ENCODE measurements around the gene SLC5A4. TPM values are rescaled to one million over a fixed set of nuclear protein-coding genes. Genes with fewer than 3 reads are reported as not detected.
"Not testable (repeated sequence)": the region's sequence is repeated elsewhere in the genome, so short reads cannot be mapped to it uniquely, and the experiment has no call there.

Gene SLC5A4
- total and polyA plus RNA-seq, 4 donors, result 0.03 to 0.75 (median 0.19) TPM

DNA sequence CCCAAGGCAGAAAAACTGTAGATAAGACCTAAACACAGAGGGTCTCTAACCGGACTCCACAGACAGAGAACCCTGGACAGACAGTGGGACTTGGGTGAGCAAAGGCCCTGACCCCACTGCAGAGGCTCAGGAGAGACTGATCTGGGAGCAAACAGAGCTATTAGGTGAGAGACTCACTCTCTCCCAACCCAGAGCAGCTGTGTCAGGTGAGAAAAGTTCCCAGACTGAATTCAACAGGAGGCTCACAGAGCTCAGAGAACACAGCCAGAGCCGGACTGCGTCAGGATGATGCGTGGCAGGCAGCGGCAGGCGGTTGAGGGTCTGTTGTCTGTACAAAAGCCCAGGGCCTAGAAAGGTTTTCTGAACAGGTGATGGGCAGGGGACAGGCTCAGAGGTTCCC is 55.8 kb downstream of the SLC5A4 start:
- 95% methylated on average over 6 of the region's 6 CpGs for WGBS
- Histone ChIP-seq H3K27ac (ENCODE audit: low read depth in 1 of 2, low read length in 2 of 2) (no peak overlapping the region), H3K4me3 (ENCODE audit: low read depth in 1 of 3, low read length in 3 of 3) (no peak overlapping the region), H3K36me3 (ENCODE audit: control insufficient read depth in 4 of 4, insufficient read depth in 3 of 4, low read depth in 1 of 4, low read length in 3 of 4) (no peaks in the 10 kb centered on the region), H3K4me1 (ENCODE audit: control insufficient read depth in 4 of 4, insufficient read depth in 4 of 4, low read length in 3 of 4) (peaks cover 3 to 14% (median 8%) of the 10 kb centered on the region in 4 donors), H3K9me3 (ENCODE audit: control insufficient read depth in 4 of 4, low read length in 3 of 4) (no peaks in the 10 kb centered on the region), H3K9ac (ENCODE audit: low read depth in 1 of 2, low read length in 2 of 2) (no peak overlapping the region), H3K27me3 (ENCODE audit: control insufficient read depth in 4 of 4, insufficient read depth in 4 of 4, low read length in 3 of 4) (peaks cover 0 to 4% (median 0%) of the 10 kb centered on the region in 4 donors)
- TF ChIP-seq FOXA1 (IDR thresholded peaks at IDR 0.05) (no peak), JUND (IDR thresholded peaks at IDR 0.05) (no peak), NR2F2 (IDR thresholded peaks at IDR 0.05) (no peak), HNF4G (IDR thresholded peaks at IDR 0.05) (no peak), SP1 (IDR thresholded peaks at IDR 0.05) (no peak), ATF3 (IDR thresholded peaks at IDR 0.05) (no peak), FOXA2 (IDR thresholded peaks at IDR 0.05) (no peak), MAX (IDR thresholded peaks at IDR 0.05) (no peak), EGR1 (IDR thresholded peaks at IDR 0.05; ENCODE audit: low read depth in 2 of 2) (no peak), HNF4A (conservative IDR thresholded peaks at IDR 0.05) (no peak), RXRA (IDR thresholded peaks at IDR 0.05) (no peak), RAD21 (IDR thresholded peaks at IDR 0.05) (no peak), GABPA (IDR thresholded peaks at IDR 0.05 in 1 of 2, conservative IDR thresholded peaks at IDR 0.05 in 1 of 2) (no peak), TAF1 (conservative IDR thresholded peaks at IDR 0.05) (no peak), YY1 (IDR thresholded peaks at IDR 0.05) (no peak)
- TF ChIP-seq, protein P1, sequence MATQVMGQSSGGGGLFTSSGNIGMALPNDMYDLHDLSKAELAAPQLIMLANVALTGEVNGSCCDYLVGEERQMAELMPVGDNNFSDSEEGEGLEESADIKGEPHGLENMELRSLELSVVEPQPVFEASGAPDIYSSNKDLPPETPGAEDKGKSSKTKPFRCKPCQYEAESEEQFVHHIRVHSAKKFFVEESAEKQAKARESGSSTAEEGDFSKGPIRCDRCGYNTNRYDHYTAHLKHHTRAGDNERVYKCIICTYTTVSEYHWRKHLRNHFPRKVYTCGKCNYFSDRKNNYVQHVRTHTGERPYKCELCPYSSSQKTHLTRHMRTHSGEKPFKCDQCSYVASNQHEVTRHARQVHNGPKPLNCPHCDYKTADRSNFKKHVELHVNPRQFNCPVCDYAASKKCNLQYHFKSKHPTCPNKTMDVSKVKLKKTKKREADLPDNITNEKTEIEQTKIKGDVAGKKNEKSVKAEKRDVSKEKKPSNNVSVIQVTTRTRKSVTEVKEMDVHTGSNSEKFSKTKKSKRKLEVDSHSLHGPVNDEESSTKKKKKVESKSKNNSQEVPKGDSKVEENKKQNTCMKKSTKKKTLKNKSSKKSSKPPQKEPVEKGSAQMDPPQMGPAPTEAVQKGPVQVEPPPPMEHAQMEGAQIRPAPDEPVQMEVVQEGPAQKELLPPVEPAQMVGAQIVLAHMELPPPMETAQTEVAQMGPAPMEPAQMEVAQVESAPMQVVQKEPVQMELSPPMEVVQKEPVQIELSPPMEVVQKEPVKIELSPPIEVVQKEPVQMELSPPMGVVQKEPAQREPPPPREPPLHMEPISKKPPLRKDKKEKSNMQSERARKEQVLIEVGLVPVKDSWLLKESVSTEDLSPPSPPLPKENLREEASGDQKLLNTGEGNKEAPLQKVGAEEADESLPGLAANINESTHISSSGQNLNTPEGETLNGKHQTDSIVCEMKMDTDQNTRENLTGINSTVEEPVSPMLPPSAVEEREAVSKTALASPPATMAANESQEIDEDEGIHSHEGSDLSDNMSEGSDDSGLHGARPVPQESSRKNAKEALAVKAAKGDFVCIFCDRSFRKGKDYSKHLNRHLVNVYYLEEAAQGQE (IDR thresholded peaks at IDR 0.05), result no peak
- TF ChIP-seq, protein P2, sequence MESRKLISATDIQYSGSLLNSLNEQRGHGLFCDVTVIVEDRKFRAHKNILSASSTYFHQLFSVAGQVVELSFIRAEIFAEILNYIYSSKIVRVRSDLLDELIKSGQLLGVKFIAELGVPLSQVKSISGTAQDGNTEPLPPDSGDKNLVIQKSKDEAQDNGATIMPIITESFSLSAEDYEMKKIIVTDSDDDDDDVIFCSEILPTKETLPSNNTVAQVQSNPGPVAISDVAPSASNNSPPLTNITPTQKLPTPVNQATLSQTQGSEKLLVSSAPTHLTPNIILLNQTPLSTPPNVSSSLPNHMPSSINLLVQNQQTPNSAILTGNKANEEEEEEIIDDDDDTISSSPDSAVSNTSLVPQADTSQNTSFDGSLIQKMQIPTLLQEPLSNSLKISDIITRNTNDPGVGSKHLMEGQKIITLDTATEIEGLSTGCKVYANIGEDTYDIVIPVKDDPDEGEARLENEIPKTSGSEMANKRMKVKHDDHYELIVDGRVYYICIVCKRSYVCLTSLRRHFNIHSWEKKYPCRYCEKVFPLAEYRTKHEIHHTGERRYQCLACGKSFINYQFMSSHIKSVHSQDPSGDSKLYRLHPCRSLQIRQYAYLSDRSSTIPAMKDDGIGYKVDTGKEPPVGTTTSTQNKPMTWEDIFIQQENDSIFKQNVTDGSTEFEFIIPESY (IDR thresholded peaks at IDR 0.05), result no peak
- TF ChIP-seq, protein P3, sequence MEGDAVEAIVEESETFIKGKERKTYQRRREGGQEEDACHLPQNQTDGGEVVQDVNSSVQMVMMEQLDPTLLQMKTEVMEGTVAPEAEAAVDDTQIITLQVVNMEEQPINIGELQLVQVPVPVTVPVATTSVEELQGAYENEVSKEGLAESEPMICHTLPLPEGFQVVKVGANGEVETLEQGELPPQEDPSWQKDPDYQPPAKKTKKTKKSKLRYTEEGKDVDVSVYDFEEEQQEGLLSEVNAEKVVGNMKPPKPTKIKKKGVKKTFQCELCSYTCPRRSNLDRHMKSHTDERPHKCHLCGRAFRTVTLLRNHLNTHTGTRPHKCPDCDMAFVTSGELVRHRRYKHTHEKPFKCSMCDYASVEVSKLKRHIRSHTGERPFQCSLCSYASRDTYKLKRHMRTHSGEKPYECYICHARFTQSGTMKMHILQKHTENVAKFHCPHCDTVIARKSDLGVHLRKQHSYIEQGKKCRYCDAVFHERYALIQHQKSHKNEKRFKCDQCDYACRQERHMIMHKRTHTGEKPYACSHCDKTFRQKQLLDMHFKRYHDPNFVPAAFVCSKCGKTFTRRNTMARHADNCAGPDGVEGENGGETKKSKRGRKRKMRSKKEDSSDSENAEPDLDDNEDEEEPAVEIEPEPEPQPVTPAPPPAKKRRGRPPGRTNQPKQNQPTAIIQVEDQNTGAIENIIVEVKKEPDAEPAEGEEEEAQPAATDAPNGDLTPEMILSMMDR (IDR thresholded peaks at IDR 0.05; ENCODE audit: low read depth, low read length, missing input control), result no peak
- no peak for DNase-seq (ENCODE audit: low spot score)

DNA sequence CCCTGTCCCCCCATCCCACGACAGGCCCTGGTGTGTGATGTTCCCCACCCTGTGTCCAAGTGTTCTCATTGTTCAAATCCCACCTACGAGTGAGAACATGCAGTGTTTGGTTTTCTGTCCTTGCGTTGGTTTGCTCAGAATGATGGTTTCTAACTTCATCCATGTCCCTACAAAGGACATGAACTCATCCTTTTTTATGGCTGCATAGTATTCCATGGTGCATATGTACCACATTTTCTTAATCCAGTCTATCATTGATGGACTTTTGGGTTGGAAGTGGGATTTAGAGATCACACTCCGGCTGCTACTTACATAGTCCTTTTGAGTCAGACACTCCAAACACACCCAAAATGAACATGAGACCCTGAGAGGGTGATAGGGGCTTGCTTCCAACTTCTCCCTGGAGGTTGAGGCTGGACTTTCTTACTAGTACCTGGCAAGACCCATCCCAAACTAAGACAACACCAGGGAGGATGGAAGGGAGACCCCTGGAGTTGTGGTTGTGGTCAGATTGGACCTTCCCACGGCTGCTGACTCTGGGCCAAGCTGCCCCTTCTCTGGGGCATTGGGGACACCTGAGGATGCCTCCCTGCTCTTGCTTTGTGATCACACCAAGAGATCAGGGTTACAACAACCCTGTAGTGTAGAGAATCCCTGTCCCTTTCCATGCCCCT is 57.5 kb downstream of the SLC5A4 start:
- not testable (repeated sequence) for DNase-seq (ENCODE audit: low spot score); H3K27ac ChIP-seq (ENCODE audit: low read depth in 1 of 2, low read length in 2 of 2); H3K36me3 ChIP-seq (ENCODE audit: control insufficient read depth in 4 of 4, insufficient read depth in 3 of 4, low read depth in 1 of 4, low read length in 3 of 4); H3K9ac ChIP-seq (ENCODE audit: low read depth in 1 of 2, low read length in 2 of 2); H3K4me1 ChIP-seq (ENCODE audit: control insufficient read depth in 4 of 4, insufficient read depth in 4 of 4, low read length in 3 of 4); H3K27me3 ChIP-seq (ENCODE audit: control insufficient read depth in 4 of 4, insufficient read depth in 4 of 4, low read length in 3 of 4); H3K9me3 ChIP-seq (ENCODE audit: control insufficient read depth in 4 of 4, low read length in 3 of 4); H3K4me3 ChIP-seq (ENCODE audit: low read depth in 1 of 3, low read length in 3 of 3)
- WGBS, result 87% methylated on average over 5 of the region's 5 CpGs

GRCh38 chr22:32195900-32196299 is 59.2 kb downstream of the SLC5A4 start:
- H3K27me3 ChIP-seq (ENCODE audit: control insufficient read depth in 4 of 4, insufficient read depth in 4 of 4, low read length in 3 of 4); H3K4me1 ChIP-seq (ENCODE audit: control insufficient read depth in 4 of 4, insufficient read depth in 4 of 4, low read length in 3 of 4): not testable (repeated sequence)
- 79% methylated on average over 3 of the region's 3 CpGs for WGBS

DNA sequence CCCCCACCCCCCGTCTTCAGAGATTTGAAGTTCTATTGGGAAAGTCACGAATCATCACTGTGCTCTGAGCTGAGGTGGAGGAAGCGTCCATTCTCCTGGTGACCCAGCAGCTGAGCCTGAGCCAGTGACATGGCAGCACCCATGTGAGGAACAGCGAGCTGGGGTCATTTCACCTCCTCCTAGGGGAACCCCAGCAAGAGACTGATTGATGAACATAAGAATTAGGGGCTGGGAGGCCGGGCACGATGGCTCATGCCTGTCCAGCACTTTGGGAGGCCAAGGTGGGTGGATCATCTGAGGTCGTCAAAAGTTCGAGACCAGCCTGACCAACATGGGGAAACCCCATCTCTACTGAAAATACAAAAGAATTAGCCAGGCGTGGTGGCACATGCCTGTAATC is 61.8 kb downstream of the SLC5A4 start:
- H3K36me3 ChIP-seq (ENCODE audit: control insufficient read depth in 4 of 4, insufficient read depth in 3 of 4, low read depth in 1 of 4, low read length in 3 of 4), result not testable (repeated sequence)

More at GRCh38 chr22:32195900-32196299, 59.2 kb downstream of the SLC5A4 start:
- not testable (repeated sequence) for H3K27ac ChIP-seq (ENCODE audit: low read depth in 1 of 2, low read length in 2 of 2); H3K4me3 ChIP-seq (ENCODE audit: low read depth in 1 of 3, low read length in 3 of 3); H3K9me3 ChIP-seq (ENCODE audit: control insufficient read depth in 4 of 4, low read length in 3 of 4); DNase-seq (ENCODE audit: low spot score); H3K36me3 ChIP-seq (ENCODE audit: control insufficient read depth in 4 of 4, insufficient read depth in 3 of 4, low read depth in 1 of 4, low read length in 3 of 4); H3K9ac ChIP-seq (ENCODE audit: low read depth in 1 of 2, low read length in 2 of 2)

More for the DNA sequence above, 61.8 kb downstream of the SLC5A4 start:
- DNase-seq (ENCODE audit: low spot score); H3K4me3 ChIP-seq (ENCODE audit: low read depth in 1 of 3, low read length in 3 of 3); H3K9me3 ChIP-seq (ENCODE audit: control insufficient read depth in 4 of 4, low read length in 3 of 4); H3K9ac ChIP-seq (ENCODE audit: low read depth in 1 of 2, low read length in 2 of 2); H3K27ac ChIP-seq (ENCODE audit: low read depth in 1 of 2, low read length in 2 of 2); H3K27me3 ChIP-seq (ENCODE audit: control insufficient read depth in 4 of 4, insufficient read depth in 4 of 4, low read length in 3 of 4); H3K4me1 ChIP-seq (ENCODE audit: control insufficient read depth in 4 of 4, insufficient read depth in 4 of 4, low read length in 3 of 4): not testable (repeated sequence)
- WGBS, result 86% methylated on average over 9 of the region's 9 CpGs

Data from liver (tissue), 9 donors.